Epithelial cell of umbilical artery (primary cell): ENCODE measurements around the gene POU4F2. TPM values are rescaled to one million over a fixed set of nuclear protein-coding genes. Genes with fewer than 3 reads are reported as not detected.

ENCODE experiments used
- total RNA-seq: library from RNA; depleted of rRNA; stranded (reverse); fragments of >200 nt; gene quantifications from 2 replicates; pipeline ENCODE4 v1.2.3, GENCODE V29; 2014

POU4F2 gene, protein sequence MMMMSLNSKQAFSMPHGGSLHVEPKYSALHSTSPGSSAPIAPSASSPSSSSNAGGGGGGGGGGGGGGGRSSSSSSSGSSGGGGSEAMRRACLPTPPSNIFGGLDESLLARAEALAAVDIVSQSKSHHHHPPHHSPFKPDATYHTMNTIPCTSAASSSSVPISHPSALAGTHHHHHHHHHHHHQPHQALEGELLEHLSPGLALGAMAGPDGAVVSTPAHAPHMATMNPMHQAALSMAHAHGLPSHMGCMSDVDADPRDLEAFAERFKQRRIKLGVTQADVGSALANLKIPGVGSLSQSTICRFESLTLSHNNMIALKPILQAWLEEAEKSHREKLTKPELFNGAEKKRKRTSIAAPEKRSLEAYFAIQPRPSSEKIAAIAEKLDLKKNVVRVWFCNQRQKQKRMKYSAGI
- not detected in 2 replicates for total RNA-seq

GRCh38 chr4:146638786-146639505, at the start of gene POU4F2:
TSS of gene POU4F2 (plus strand) at chr4:146638893. CDS start at chr4:146639141, 248 bp downstream.

Other genes with a start within 250 kb of the POU4F2 start
- 8.1 and 14.6 TPM in 2 replicates for gene SLC10A7, start 117.0 kb upstream of the POU4F2 start, total RNA-seq